BJ (cell line): Measurements from ENCODE around the gene SREBF2. TPM values are rescaled to one million over a fixed set of nuclear protein-coding genes. Genes with fewer than 3 reads are reported as not detected.

Experiments
- CTCF ChIA-PET: fragments of 350-600 bp; formaldehyde crosslinking; extraction: SDS; loops from one replicate; lab custom pipeline; 2021; ENCODE audit warnings: antibody characterized with exemption, inconsistent platforms; lab: Yijun Ruan, JAX
- POLR2A ChIA-PET: fragments of 300-600 bp; sonication (Branson Sonifier 250); formaldehyde crosslinking; extraction: SDS; loops from one replicate; lab custom pipeline; 2021; ENCODE audit warnings: antibody characterized with exemption; lab: Charles Lee
- DNase-seq: peaks from one replicate; pipeline ENCODE4 v3.0.0-alpha.2; 2011; ENCODE audit warnings: low read depth
- H3K27me3 ChIP-seq: 2 replicates; pipeline ENCODE4 v1.6.0; 2011; ENCODE audit warnings: low read length; ENCODE audit not compliant: control insufficient read depth, insufficient read depth
- H3K36me3 ChIP-seq: 2 replicates; pipeline ENCODE4 v1.5.1; 2011; ENCODE audit warnings: low read length; ENCODE audit not compliant: control insufficient read depth, insufficient read depth
- H3K4me3 ChIP-seq: 2 replicates; pipeline ENCODE4 v1.5.1; 2011; ENCODE audit warnings: low read depth, mild to moderate bottlenecking, control low read depth, low read length
- CTCF ChIP-seq: IDR thresholded peaks from 2 replicates; pipeline ENCODE4 v1.5.1; 2011; ENCODE audit warnings: low read depth, mild to moderate bottlenecking, control low read depth, inconsistent platforms, low read length, moderate library complexity; ENCODE audit not compliant: insufficient read depth
- polyA plus RNA-seq: library from polyadenylated mRNA; depleted of rRNA; stranded (reverse); fragments of >200 nt; gene quantifications from 2 replicates; pipeline ENCODE4 v1.2.3, GENCODE V29; 2011

Gene SREBF2
- polyA plus RNA-seq, 1 experiment: 26.2 TPM

GRCh38 chr22:41815716-41816115, 17.2 kb upstream of the SREBF2 start:
- ChIA-PET POLR2A (no interaction called here), CTCF (interaction anchor here (1.2 to 1.8 kb wide), 3 partner anchors 10 to 126 kb away, joined by 3 to 5 read pairs (median 4); partner anchors contain the start of gene TNFRSF13C)
- H3K4me3 ChIP-seq: no peak overlapping the region
- no peak for TF ChIP-seq CTCF
- H3K27me3 ChIP-seq: no peaks in the 10 kb centered on the region
- DNase-seq: no peak
- no peaks in the 10 kb centered on the region for H3K36me3 ChIP-seq

- no peak for TF ChIP-seq CTCF
- ChIA-PET CTCF (interaction anchor here (1.2 kb wide), 2 partner anchors 110 to 125 kb away, joined by 3 to 4 read pairs; partner anchors contain the start of gene TNFRSF13C), POLR2A (no interaction called here)
- H3K36me3 ChIP-seq: no peaks in the 10 kb centered on the region
- H3K27me3 ChIP-seq: no peaks in the 10 kb centered on the region
- DNase-seq: no peak
- H3K4me3 ChIP-seq: no peak overlapping the region
These were observed 16.7 kb upstream of the SREBF2 start for GRCh38 chr22:41816241-41816640.

GRCh38 chr22:41816871-41817270, 16.0 kb upstream of the SREBF2 start:
- Histone ChIP-seq H3K4me3 (no peak overlapping the region), H3K36me3 (no peaks in the 10 kb centered on the region), H3K27me3 (no peaks in the 10 kb centered on the region)
- POLR2A ChIA-PET: no interaction called here
- TF ChIP-seq CTCF: no peak
- no peak for DNase-seq
- CTCF ChIA-PET: interaction anchor here (1.2 kb wide), 1 partner anchor 110 kb away, joined by 4 read pairs; the partner anchor contains the start of gene TNFRSF13C

GRCh38 chr22:41818011-41818410, 14.9 kb upstream of the SREBF2 start:
- Histone ChIP-seq H3K36me3 (no peaks in the 10 kb centered on the region), H3K4me3 (no peak overlapping the region), H3K27me3 (no peaks in the 10 kb centered on the region)
- CTCF ChIA-PET: interaction anchor here (0.8 to 1.6 kb wide), 4 partner anchors 9 to 127 kb away, joined by 3 to 9 read pairs (median 4); no protein-coding TSS in a partner anchor
- no peak for TF ChIP-seq CTCF
- DNase-seq: no peak
- POLR2A ChIA-PET: no interaction called here

GRCh38 chr22:41818596-41818995, 14.3 kb upstream of the SREBF2 start:
- ChIA-PET CTCF (interaction anchor here (0.8 to 1.6 kb wide), 5 partner anchors 9 to 126 kb away, joined by 3 to 9 read pairs (median 3); no protein-coding TSS in a partner anchor), POLR2A (no interaction called here)
- Histone ChIP-seq H3K36me3 (no peaks in the 10 kb centered on the region), H3K27me3 (no peaks in the 10 kb centered on the region), H3K4me3 (no peak overlapping the region)
- no peak for DNase-seq
- no peak for TF ChIP-seq CTCF
